GM18498 (cell line): ENCODE results near the gene POMT2.
"Not testable (repeated sequence)": the region's sequence is repeated elsewhere in the genome, so short reads cannot be mapped to it uniquely, and the experiment has no call there.

Experiments used
- ATAC-seq: cut with Tn5 transposase; IDR thresholded peaks from one replicate; pipeline ENCODE4 v1.9.1; 2021; ENCODE audit warnings: mild to moderate bottlenecking, moderate library complexity; ENCODE audit not compliant: unreplicated experiment

Gene POMT2

GRCh38 chr14:77324816-77325745, 4.4 kb upstream of the POMT2 start:
- ATAC-seq = no peak

- ATAC-seq = no peak
Observed at GRCh38 chr14:77324289-77324688, 3.6 kb upstream of the POMT2 start.

- ATAC-seq = no peak
Observed at GRCh38 chr14:77323571-77323970, 2.9 kb upstream of the POMT2 start.

- no peak for ATAC-seq
Observed at GRCh38 chr14:77322951-77323350, 2.3 kb upstream of the POMT2 start.

- no peak for ATAC-seq
Observed at GRCh38 chr14:77322250-77322902, 1.7 kb upstream of the POMT2 start.

- no peak for ATAC-seq
Observed at GRCh38 chr14:77319422-77319821, 1.3 kb downstream of the POMT2 start.

GRCh38 chr14:77318756-77319155, 1.9 kb downstream of the POMT2 start:
- ATAC-seq = not testable (repeated sequence)

- ATAC-seq = no peak
Observed at GRCh38 chr14:77318006-77318553, 2.6 kb downstream of the POMT2 start.

- no peak for ATAC-seq
Observed at GRCh38 chr14:77316872-77317301, 3.8 kb downstream of the POMT2 start.

- ATAC-seq = no peak
Observed at GRCh38 chr14:77316195-77316505, 4.5 kb downstream of the POMT2 start.

- no peak for ATAC-seq
Observed at GRCh38 chr14:77314539-77315457, 5.9 kb downstream of the POMT2 start.

GRCh38 chr14:77314043-77314442, 6.6 kb downstream of the POMT2 start:
- ATAC-seq = no peak

GRCh38 chr14:77313371-77313770, 7.3 kb downstream of the POMT2 start:
- ATAC-seq = no peak

- no peak for ATAC-seq
Observed at GRCh38 chr14:77311217-77311616, 9.5 kb downstream of the POMT2 start.

GRCh38 chr14:77310026-77310425, 10.7 kb downstream of the POMT2 start:
- no peak for ATAC-seq

GRCh38 chr14:77309131-77309530, 11.6 kb downstream of the POMT2 start:
- no peak for ATAC-seq

GRCh38 chr14:77306851-77307496, 13.7 kb downstream of the POMT2 start:
- no peak for ATAC-seq

GRCh38 chr14:77306416-77306815, 14.3 kb downstream of the POMT2 start:
- ATAC-seq = no peak

GRCh38 chr14:77305696-77306095, 15.0 kb downstream of the POMT2 start:
- no peak for ATAC-seq

GRCh38 chr14:77303417-77304156, 17.1 kb downstream of the POMT2 start:
- ATAC-seq = no peak
